ENCODE data around the gene TMPRSS5. TPM values are rescaled to one million over a fixed set of nuclear protein-coding genes. Genes with fewer than 3 reads are reported as not detected.
"Not testable (repeated sequence)": the region's sequence is repeated elsewhere in the genome, so short reads cannot be mapped to it uniquely, and the experiment has no call there.

TMPRSS5 gene
- total and polyA plus RNA-seq, 2 of the 13 experiments (the other 11 are each of a cell fraction or from before 2014, with no cell fraction given), result 0.40 to 0.96 TPM

DNA sequence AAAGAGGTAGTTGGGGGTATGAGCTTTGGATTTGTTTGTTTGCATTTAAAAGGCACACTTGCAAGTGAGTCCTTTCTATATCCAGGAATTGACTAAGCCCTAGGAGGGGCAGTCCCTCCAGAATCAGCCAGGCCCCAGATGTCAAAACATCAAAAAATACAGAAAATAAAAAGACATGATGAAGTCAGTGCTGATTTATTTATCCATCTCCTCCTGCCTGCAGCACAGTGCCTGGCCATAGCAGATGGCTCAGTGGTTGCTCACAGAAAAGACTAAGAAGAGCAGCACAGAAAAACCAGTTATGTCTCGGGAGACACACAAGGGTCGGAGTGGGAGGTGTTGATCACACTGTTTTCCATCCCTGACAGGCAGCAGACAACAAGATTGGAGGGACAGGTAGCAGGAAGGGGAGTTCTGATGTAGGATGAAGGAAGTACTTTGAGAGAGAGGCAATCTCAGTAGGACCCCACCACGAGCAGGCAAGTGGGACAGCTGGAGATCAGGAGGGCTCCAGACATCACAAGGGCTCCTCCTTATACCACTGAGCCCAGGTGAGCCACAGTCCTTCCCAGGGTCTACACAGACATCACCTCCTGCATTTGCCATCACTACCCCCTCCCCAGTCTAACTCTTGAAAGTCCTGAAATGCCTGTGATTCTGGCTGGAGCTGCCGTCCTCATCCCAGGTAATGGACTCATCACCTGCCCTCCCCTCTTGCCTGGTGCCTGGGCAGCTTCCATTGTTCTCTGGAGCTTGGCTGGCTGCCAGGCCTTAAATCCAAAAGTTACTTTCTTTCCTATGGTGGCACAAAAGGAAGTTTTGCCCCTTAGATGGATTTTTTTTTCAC is 32.3 kb downstream of the TMPRSS5 start:
- H4K20me1 ChIP-seq (ENCODE audit: insufficient read depth, low read length), result no peaks in the 10 kb centered on the region
- WGBS (ENCODE audit: low lambda C conversion rate), result 30% methylated on average over 4 of the region's 4 CpGs
- H3K9me3 ChIP-seq (ENCODE audit: low read length), result no peaks in the 10 kb centered on the region
- CTCF ChIA-PET (ENCODE audit: low intra/inter-chr PET ratio, low total read pairs), result no interaction called here
- no peak for FAIRE-seq
- no TSS peak for BruUV-seq (replicated peaks)
- no peak for TF ChIP-seq ZNF615 (CRISPR knock-in tag; IDR thresholded peaks at IDR 0.05; ENCODE audit: borderline replicate concordance)
- no peak for TF ChIP-seq ZNF670 (CRISPR knock-in tag; IDR thresholded peaks at IDR 0.05; ENCODE audit: borderline replicate concordance)
- TF ChIP-seq KAT7 (CRISPR knock-in tag; IDR thresholded peaks at IDR 0.05; ENCODE audit: borderline replicate concordance), result no peak
- TF ChIP-seq FOSL1 (CRISPR knock-in tag; IDR thresholded peaks at IDR 0.05; ENCODE audit: borderline replicate concordance), result no peak
- POLR2A ChIA-PET, result no interaction called here
- no peak overlapping the region for H3K4me3 ChIP-seq (replicated peaks in 1 of 3; ENCODE audit: insufficient read depth in 1 of 3, low read depth in 2 of 3, low read length in 3 of 3)
- H3K36me3 ChIP-seq (replicated peaks in 1 of 2; ENCODE audit: control insufficient read depth in 1 of 2, insufficient read depth in 2 of 2, low read length in 2 of 2), result no peaks in the 10 kb centered on the region
- intact Hi-C loops (cut with micrococcal nuclease; ENCODE audit: unreplicated experiment), result no loop called here
- in situ Hi-C loops (cut with HindIII; ENCODE audit: extremely low pct_ligation_motif_present, low pct_unique_long_range_greater_than_20kb), result no loop called here
- no peak for ATAC-seq
- peaks cover 28% of the 10 kb centered on the region for H3K4me1 ChIP-seq (ENCODE audit: insufficient read depth, low read length)
- peaks cover 0 to 16% of the 10 kb centered on the region in 2 experiments; a peak in 1 of 5 replicates for H3K27me3 ChIP-seq (ENCODE audit: control insufficient read depth in 1 of 2, insufficient read depth in 2 of 2, low read length in 2 of 2)
- no peak overlapping the region for H3K27ac ChIP-seq (ENCODE audit: extremely low read length, insufficient read depth, low read length)
- DNase-seq (ENCODE audit: low spot score), result no peak
- H3K4me2 ChIP-seq (ENCODE audit: low read depth, low read length), result no peak overlapping the region
- H3K9ac ChIP-seq (ENCODE audit: insufficient read depth, low read depth, low read length), result no peak overlapping the region
- no peaks in the 10 kb centered on the region for H3K79me2 ChIP-seq (ENCODE audit: insufficient read depth, low read length)
- H2AFZ ChIP-seq (ENCODE audit: low read length), result no peak overlapping the region

DNA sequence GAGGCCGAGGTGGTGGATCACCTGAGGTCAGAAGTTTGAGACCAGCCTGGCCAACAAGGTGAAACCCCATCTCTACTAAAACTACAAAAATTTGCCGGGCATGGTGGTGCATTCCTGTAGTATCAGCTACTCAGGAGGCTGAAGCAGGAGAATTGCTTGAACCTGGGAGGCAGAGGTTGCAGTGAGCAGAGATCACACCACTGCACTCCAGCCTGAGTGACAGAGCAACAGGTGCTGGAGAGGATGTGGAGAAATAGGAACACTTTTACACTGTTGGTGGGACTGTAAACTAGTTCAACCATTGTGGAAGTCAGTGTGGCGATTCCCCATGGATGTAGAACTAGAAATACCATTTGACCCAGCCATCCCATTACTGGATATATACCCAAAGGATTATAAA is 34.2 kb downstream of the TMPRSS5 start:
- H3K27me3 ChIP-seq (ENCODE audit: control insufficient read depth in 1 of 2, insufficient read depth in 2 of 2, low read length in 2 of 2), result peaks cover 0 to 11% of the 10 kb centered on the region in 2 experiments; a peak in 1 of 5 replicates
- H4K20me1 ChIP-seq (ENCODE audit: insufficient read depth, low read length); intact Hi-C loops (cut with micrococcal nuclease; ENCODE audit: unreplicated experiment); FAIRE-seq; H3K9ac ChIP-seq (ENCODE audit: insufficient read depth, low read depth, low read length); H3K79me2 ChIP-seq (ENCODE audit: insufficient read depth, low read length); BruUV-seq (replicated peaks); H3K36me3 ChIP-seq (replicated peaks in 1 of 2; ENCODE audit: control insufficient read depth in 1 of 2, insufficient read depth in 2 of 2, low read length in 2 of 2); POLR2A ChIA-PET; DNase-seq (ENCODE audit: low spot score); H3K4me3 ChIP-seq (replicated peaks in 1 of 3; ENCODE audit: insufficient read depth in 1 of 3, low read depth in 2 of 3, low read length in 3 of 3); H3K4me2 ChIP-seq (ENCODE audit: low read depth, low read length); ATAC-seq; H3K9me3 ChIP-seq (ENCODE audit: low read length); CTCF ChIA-PET (ENCODE audit: low intra/inter-chr PET ratio, low total read pairs); H2AFZ ChIP-seq (ENCODE audit: low read length); H3K27ac ChIP-seq (ENCODE audit: extremely low read length, insufficient read depth, low read length); in situ Hi-C loops (cut with HindIII; ENCODE audit: extremely low pct_ligation_motif_present, low pct_unique_long_range_greater_than_20kb): not testable (repeated sequence)
- peaks cover 36% of the 10 kb centered on the region for H3K4me1 ChIP-seq (ENCODE audit: insufficient read depth, low read length)
- 37% methylated on average over 3 of the region's 3 CpGs for WGBS (ENCODE audit: low lambda C conversion rate)
